Endodermal cell (in vitro differentiated cells): ENCODE data around the gene RBM17. TPM values are rescaled to one million over a fixed set of nuclear protein-coding genes. Genes with fewer than 3 reads are reported as not detected.
A peak's percentile ranks its signal among the peaks of the same experiment; 100 is the strongest.

ENCODE experiments used
- DNase-seq: peaks from one replicate; pipeline ENCODE4 v3.0.0-alpha.2; 2017
- H3K27ac ChIP-seq: 2 replicates; pipeline ENCODE4 v1.5.1; 2013; ENCODE audit warnings: mild to moderate bottlenecking, low read depth, low read length, moderate library complexity
- H3K27me3 ChIP-seq: 2 replicates; pipeline ENCODE4 v1.6.1; 2013; ENCODE audit warnings: mild to moderate bottlenecking, low read length, moderate library complexity; ENCODE audit not compliant: insufficient read depth, control insufficient read depth, poor library complexity, severe bottlenecking
- H3K36me3 ChIP-seq: 2 replicates; pipeline ENCODE4 v1.7.0; 2013; ENCODE audit warnings: mild to moderate bottlenecking, low read length, moderate library complexity; ENCODE audit not compliant: control insufficient read depth, insufficient read depth
- H3K4me1 ChIP-seq: one replicate; pipeline ENCODE4 v1.7.0; 2013; ENCODE audit warnings: low read length; ENCODE audit not compliant: control insufficient read depth, insufficient read depth
- H3K4me3 ChIP-seq: 2 replicates; pipeline ENCODE4 v1.5.1; 2013; ENCODE audit warnings: mild to moderate bottlenecking, low read length, moderate library complexity
- H3K9ac ChIP-seq: 2 replicates; pipeline ENCODE4 v1.6.1; 2013; ENCODE audit warnings: mild to moderate bottlenecking, low read length, moderate library complexity; ENCODE audit not compliant: poor library complexity, severe bottlenecking; ENCODE audit errors: extremely low read depth
- H3K9me3 ChIP-seq: 2 replicates; pipeline ENCODE4 v1.6.1; 2013; ENCODE audit warnings: mild to moderate bottlenecking, low read length, moderate library complexity; ENCODE audit not compliant: control insufficient read depth
- H3K27ac Mint-ChIP-seq: 2 replicates; pipeline ENCODE4 v1.8.0; 2020; ENCODE audit warnings: mixed read lengths
- H3K27me3 Mint-ChIP-seq: 2 replicates; pipeline ENCODE4 v1.8.0; 2021; ENCODE audit warnings: mild to moderate bottlenecking, mixed read lengths; ENCODE audit not compliant: insufficient read depth
- H3K36me3 Mint-ChIP-seq: 2 replicates; pipeline ENCODE4 v1.8.0; 2020; ENCODE audit warnings: low read depth, mixed read lengths
- H3K4me1 Mint-ChIP-seq: 2 replicates; pipeline ENCODE4 v1.8.0; 2020; ENCODE audit warnings: mixed read lengths
- H3K4me3 Mint-ChIP-seq: 2 replicates; pipeline ENCODE4 v1.8.0; 2020; ENCODE audit warnings: mild to moderate bottlenecking, moderate library complexity, mixed read lengths
- H3K9me3 Mint-ChIP-seq: 2 replicates; pipeline ENCODE4 v1.8.0; 2020; ENCODE audit warnings: mild to moderate bottlenecking, mixed read lengths
- WGBS, 2 experiments: methylation state at CpG; one replicate each; pipeline versions ENCODE4 v1.1.5 to v1.1.7; 2013; ENCODE audit warnings: missing lambda C conversion rate in 2 of 2, mixed read lengths in 1 of 2; ENCODE audit not compliant: insufficient coverage in 1 of 2, insufficient read length in 1 of 2; 5-methylcytosine and 5-hydroxymethylcytosine counted together
- total RNA-seq, 2 donors: library from RNA; stranded (reverse); fragmentation: NEBNext Ultra II Directional in 1 of 2; extraction: Animal tissue kit (Norgen Biotek cat#: 25700) in 1 of 2; gene quantifications; 2 replicates in 1 of 2; 3 replicates in 1 of 2; pipeline ENCODE4 v1.2.1, GENCODE V29; 2021
- TF ChIP-seq, protein P1 (sequence below): fragments of 200-600 bp; sonication (generic); conservative IDR thresholded peaks from 2 replicates; pipeline ENCODE4 v1.5.0; 2021; ENCODE audit warnings: antibody characterized with exemption, mild to moderate bottlenecking

Gene RBM17
- total RNA-seq, 2 donors from 2014 or later: 123 to 139 TPM

DNA sequence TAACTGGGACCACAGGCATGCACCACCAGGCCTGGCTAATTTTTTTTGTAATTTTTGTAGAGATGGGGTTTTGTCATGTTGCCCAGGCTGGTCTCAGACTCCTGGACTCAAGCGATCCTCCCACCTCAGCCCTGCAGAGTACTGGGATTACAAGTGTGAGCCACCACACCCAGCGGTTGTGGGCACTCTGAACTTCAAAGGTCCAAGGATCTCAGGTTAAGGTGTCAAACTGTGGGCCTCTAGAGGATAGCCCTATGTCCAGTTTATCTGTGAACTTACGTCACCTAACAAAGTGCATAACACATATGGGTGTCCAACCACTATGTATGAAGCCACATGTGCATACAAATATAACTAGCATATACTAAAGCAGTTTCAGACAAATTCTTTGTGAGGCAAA is 23.4 kb upstream of the RBM17 start:
- H3K9me3 Mint-ChIP-seq: no peaks in the 10 kb centered on the region
- WGBS, 2 experiments: 93 to 96% methylated on average over 2 to 3 of the region's 3 CpGs
- H3K36me3 ChIP-seq: no peaks in the 10 kb centered on the region
- H3K4me3 Mint-ChIP-seq: no peak overlapping the region
- no peaks in the 10 kb centered on the region for H3K9me3 ChIP-seq
- H3K4me1 ChIP-seq: no peaks in the 10 kb centered on the region
- no peaks in the 10 kb centered on the region for H3K36me3 Mint-ChIP-seq
- DNase-seq: peak; percentile 17
- no peak overlapping the region for H3K27ac ChIP-seq
- H3K27me3 ChIP-seq: no peaks in the 10 kb centered on the region
- no peak overlapping the region for H3K27ac Mint-ChIP-seq
- no peak overlapping the region for H3K4me3 ChIP-seq
- TF ChIP-seq, protein P1, sequence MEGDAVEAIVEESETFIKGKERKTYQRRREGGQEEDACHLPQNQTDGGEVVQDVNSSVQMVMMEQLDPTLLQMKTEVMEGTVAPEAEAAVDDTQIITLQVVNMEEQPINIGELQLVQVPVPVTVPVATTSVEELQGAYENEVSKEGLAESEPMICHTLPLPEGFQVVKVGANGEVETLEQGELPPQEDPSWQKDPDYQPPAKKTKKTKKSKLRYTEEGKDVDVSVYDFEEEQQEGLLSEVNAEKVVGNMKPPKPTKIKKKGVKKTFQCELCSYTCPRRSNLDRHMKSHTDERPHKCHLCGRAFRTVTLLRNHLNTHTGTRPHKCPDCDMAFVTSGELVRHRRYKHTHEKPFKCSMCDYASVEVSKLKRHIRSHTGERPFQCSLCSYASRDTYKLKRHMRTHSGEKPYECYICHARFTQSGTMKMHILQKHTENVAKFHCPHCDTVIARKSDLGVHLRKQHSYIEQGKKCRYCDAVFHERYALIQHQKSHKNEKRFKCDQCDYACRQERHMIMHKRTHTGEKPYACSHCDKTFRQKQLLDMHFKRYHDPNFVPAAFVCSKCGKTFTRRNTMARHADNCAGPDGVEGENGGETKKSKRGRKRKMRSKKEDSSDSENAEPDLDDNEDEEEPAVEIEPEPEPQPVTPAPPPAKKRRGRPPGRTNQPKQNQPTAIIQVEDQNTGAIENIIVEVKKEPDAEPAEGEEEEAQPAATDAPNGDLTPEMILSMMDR: no peak
- no peaks in the 10 kb centered on the region for H3K27me3 Mint-ChIP-seq
- H3K9ac ChIP-seq: no peak overlapping the region
- no peaks in the 10 kb centered on the region for H3K4me1 Mint-ChIP-seq

DNA sequence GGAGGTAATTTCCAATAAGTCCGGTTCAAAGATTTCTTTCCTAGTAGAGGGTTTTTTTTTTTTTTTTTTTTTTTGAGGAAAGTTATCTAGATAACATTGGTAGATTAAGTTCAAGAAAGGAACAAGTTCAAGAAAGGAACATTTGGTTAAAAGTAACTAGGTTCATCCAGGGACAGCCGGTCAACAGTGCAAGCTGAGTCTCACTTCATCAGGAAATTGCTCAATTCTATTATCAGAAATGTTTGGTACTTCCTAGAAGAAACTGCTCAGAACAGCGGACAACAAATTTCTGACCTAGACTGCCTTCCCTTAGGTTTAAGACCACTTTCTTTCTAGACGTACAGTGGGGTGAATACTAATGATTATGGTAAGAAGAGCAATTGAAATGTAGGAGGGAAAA is 23.0 kb upstream of the RBM17 start:
- Mint-ChIP-seq H3K4me1 (no peaks in the 10 kb centered on the region), H3K27me3 (no peaks in the 10 kb centered on the region), H3K36me3 (no peaks in the 10 kb centered on the region), H3K27ac (no peak overlapping the region), H3K4me3 (no peak overlapping the region), H3K9me3 (no peaks in the 10 kb centered on the region)
- Histone ChIP-seq H3K9ac (no peak overlapping the region), H3K27me3 (no peaks in the 10 kb centered on the region), H3K9me3 (no peaks in the 10 kb centered on the region), H3K4me3 (no peak overlapping the region), H3K36me3 (no peaks in the 10 kb centered on the region), H3K27ac (no peak overlapping the region), H3K4me1 (no peaks in the 10 kb centered on the region)
- DNase-seq: peak; percentile 8
- WGBS, 2 experiments: 91 to 96% methylated on average over 4 of the region's 4 CpGs
- TF ChIP-seq, protein P1: no peak

DNA sequence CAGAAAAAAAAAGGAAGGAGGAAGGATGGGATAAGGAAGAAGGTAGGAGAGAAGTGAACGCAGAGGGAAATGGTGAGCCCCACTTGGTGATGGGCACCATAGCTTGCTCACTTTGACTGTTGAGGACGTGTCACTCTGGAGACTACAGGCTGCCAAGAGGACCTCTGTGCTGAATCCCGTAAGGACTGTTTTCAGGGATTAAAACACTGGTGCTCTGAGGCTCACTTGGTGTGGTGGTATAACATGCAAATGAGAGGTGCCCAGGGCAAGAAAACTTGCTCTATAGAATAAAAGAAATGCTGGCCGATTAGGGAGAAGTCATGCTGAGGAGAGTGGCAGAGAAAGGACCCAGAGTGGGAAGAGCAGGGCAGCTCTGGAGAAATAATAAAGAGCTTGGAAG is 21.4 kb upstream of the RBM17 start:
- H3K27ac ChIP-seq: no peak overlapping the region
- no peaks in the 10 kb centered on the region for H3K27me3 Mint-ChIP-seq
- DNase-seq: no peak
- H3K27ac Mint-ChIP-seq: no peak overlapping the region
- TF ChIP-seq, protein P1: no peak
- H3K36me3 Mint-ChIP-seq: no peaks in the 10 kb centered on the region
- H3K27me3 ChIP-seq: no peaks in the 10 kb centered on the region
- H3K9me3 ChIP-seq: no peaks in the 10 kb centered on the region
- no peak overlapping the region for H3K9ac ChIP-seq
- H3K36me3 ChIP-seq: no peaks in the 10 kb centered on the region
- no peak overlapping the region for H3K4me3 ChIP-seq
- 74 to 87% methylated on average over 4 of the region's 4 CpGs for WGBS, 2 experiments
- no peaks in the 10 kb centered on the region for H3K9me3 Mint-ChIP-seq
- no peaks in the 10 kb centered on the region for H3K4me1 ChIP-seq
- no peaks in the 10 kb centered on the region for H3K4me1 Mint-ChIP-seq
- no peak overlapping the region for H3K4me3 Mint-ChIP-seq
